Adipose tissue (tissue), 3 donors: Measurements from ENCODE around the gene LRRC52. TPM values are rescaled to one million over a fixed set of nuclear protein-coding genes. Genes with fewer than 3 reads are reported as not detected.

Experiments used
- polyA plus RNA-seq, 3 donors: library from polyadenylated mRNA; stranded (reverse); fragments of 200-250 nt; gene quantifications; one replicate each; pipeline ENCODE4 v1.2.3, GENCODE V29; 2013
- donor health status: healthy with polysubstance abuse.
- donor health status: Bipolar disorder and iron deficiency.
- donor health status: healthy.

The LRRC52 gene
- polyA plus RNA-seq, 3 donors: not detected

Other genes starting within 250 kb of the LRRC52 start
- under 1 TPM; 0.03 to 0.79 (median 0.09) TPM for gene LMX1A, start 187.3 kb upstream of the LRRC52 start, polyA plus RNA-seq
- gene RXRG, start 98.9 kb upstream of the LRRC52 start, polyA plus RNA-seq: 10 to 100 TPM in 1 of 3 donors, 1 to 10 TPM in 2; 3.5 to 12.3 (median 4.4) TPM
- gene MGST3, start 87.2 kb downstream of the LRRC52 start, polyA plus RNA-seq: 100 to 1,000 TPM; 145 to 565 (median 280) TPM
- gene ALDH9A1, start 154.6 kb downstream of the LRRC52 start, polyA plus RNA-seq: 100 to 1,000 TPM in 1 of 3 donors, 10 to 100 TPM in 2; 33.3 to 122 (median 63.1) TPM
- gene TMCO1, start 224.9 kb downstream of the LRRC52 start, polyA plus RNA-seq: 10 to 100 TPM; 41.8 to 58.3 (median 44.6) TPM